NCI-H69 (cell line): Measurements from ENCODE around the gene RAD51AP2.
A peak's percentile ranks its signal among the peaks of the same experiment; 100 is the strongest.

Experiments
- DNase-seq: peaks from one replicate; lab custom pipeline; 2025; lab: John Stamatoyannopoulos, UW

RAD51AP2 gene

GRCh38 chr2:17470855-17471641, 47.2 kb downstream of the RAD51AP2 start:
- DNase-seq = peak; percentile 49

DNA sequence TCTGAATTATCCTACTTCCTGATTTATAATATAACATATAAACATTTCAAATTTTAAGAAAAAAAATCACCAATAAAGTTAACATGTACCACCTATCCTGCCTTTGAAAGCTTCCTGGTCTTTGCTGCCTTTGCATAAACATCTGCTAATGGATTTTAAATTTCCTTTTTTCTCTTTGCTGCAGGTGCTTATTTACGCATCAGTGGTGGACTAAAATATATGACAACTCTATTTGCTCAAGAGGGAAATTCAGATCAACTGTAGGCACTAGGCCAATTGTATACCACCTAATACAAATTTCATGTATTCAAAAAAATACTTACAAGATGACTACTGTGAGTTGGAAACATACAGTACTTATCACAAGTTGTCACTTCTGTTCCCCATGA, 57.2 kb downstream of the RAD51AP2 start:
- no peak for DNase-seq
